Tibial artery (tissue), 4 donors: ENCODE data around the gene MAP1LC3B.
A peak's percentile ranks its signal among the peaks of the same experiment; 100 is the strongest.

Source experiments
- DNase-seq, 2 donors: peaks; one replicate each; pipeline ENCODE4 v3.0.0-alpha.2; 2019
- H3K27ac ChIP-seq, 2 donors: fragments of 200-600 bp; sonication (generic) in 1 of 2; 1 replicate in 1 of 2; 2 replicates in 1 of 2; pipeline ENCODE4 v1.5.1; 2018 to 2019; ENCODE audit warnings: mild to moderate bottlenecking in 1 of 2
- H3K27me3 ChIP-seq, 2 donors: fragments of 200-600 bp; sonication (generic) in 1 of 2; one replicate each; pipeline versions ENCODE4 v1.5.1 to v1.6.0; 2016 to 2019
- H3K36me3 ChIP-seq, 3 donors: fragments of 200-600 bp; sonication (generic) in 2 of 3; one replicate each; pipeline ENCODE4 v1.5.1; 2016 to 2019; ENCODE audit warnings: mild to moderate bottlenecking in 2 of 3
- H3K4me1 ChIP-seq, 4 donors: fragments of 200-600 bp; sonication (generic) in 2 of 4; 1 replicate in 3 of 4; 2 replicates in 1 of 4; pipeline ENCODE4 v1.5.1; 2016 to 2019
- H3K4me3 ChIP-seq, 2 donors: fragments of 200-600 bp; sonication (generic) in 1 of 2; 1 replicate in 1 of 2; 2 replicates in 1 of 2; pipeline ENCODE4 v1.5.1; 2018 to 2019; ENCODE audit warnings: mild to moderate bottlenecking in 2 of 2
- H3K9me3 ChIP-seq, 3 donors: fragments of 200-600 bp; sonication (generic) in 1 of 3; one replicate each; pipeline ENCODE4 v1.5.1; 2016 to 2019
- CTCF ChIP-seq, 2 experiments: fragments of 200-600 bp in 1 of 2; fragments of 450-650 bp in 1 of 2; IDR thresholded peaks; one replicate each; pipeline ENCODE4 v1.5.1; 2017 to 2019; ENCODE audit warnings: antibody characterized with exemption in 2 of 2, mild to moderate bottlenecking in 1 of 2, moderate library complexity in 1 of 2
- intact Hi-C: fragments of 100-400 bp; cut with DNase I; formaldehyde crosslinking; loops from one replicate; pipeline ENCODE4 v1.15.0; 2023; ENCODE audit warnings: low total_unique reads

Gene MAP1LC3B

GRCh38 chr16:87391324-87391949 is 699 bp upstream of the MAP1LC3B start:
- Histone ChIP-seq H3K27me3 (no peaks in the 10 kb centered on the region), H3K4me1 (peaks cover 0 to 55% (median 31%) of the 10 kb centered on the region in 4 donors)
- intact Hi-C loops = loop anchor here (10.0 kb wide), 1 partner anchor 163 kb away; no protein-coding TSS in a partner anchor

GRCh38 chr16:87392821-87393679 is 914 bp downstream of the MAP1LC3B start:
- peak; percentile 28 to 36 for TF ChIP-seq CTCF (IDR thresholded peaks at IDR 0.05)
- Histone ChIP-seq H3K27ac (peak overlapping the region; percentile 94 to 99), H3K4me3 (peak overlapping the region; percentile 68 to 84), H3K4me1 (peaks cover 0 to 55% (median 21%) of the 10 kb centered on the region in 4 donors), H3K27me3 (no peaks in the 10 kb centered on the region), H3K9me3 (no peaks in the 10 kb centered on the region), H3K36me3 (no peaks in the 10 kb centered on the region)
- DNase-seq = peak; percentile 51 to 81
- intact Hi-C loops = loop anchor here (2.0 to 10.0 kb wide), 2 partner anchors 100 to 162 kb away; partner anchors contain the start of gene ZCCHC14

More at GRCh38 chr16:87391324-87391949, 699 bp upstream of the MAP1LC3B start:
- no peak for TF ChIP-seq CTCF (IDR thresholded peaks at IDR 0.05)
- H3K9me3 ChIP-seq = no peaks in the 10 kb centered on the region
- no peaks in the 10 kb centered on the region for H3K36me3 ChIP-seq
- H3K27ac ChIP-seq = peak overlapping the region; percentile 94 to 99
- DNase-seq = peak; percentile 69 to 87
- H3K4me3 ChIP-seq = peak overlapping the region; percentile 68 to 84

DNA sequence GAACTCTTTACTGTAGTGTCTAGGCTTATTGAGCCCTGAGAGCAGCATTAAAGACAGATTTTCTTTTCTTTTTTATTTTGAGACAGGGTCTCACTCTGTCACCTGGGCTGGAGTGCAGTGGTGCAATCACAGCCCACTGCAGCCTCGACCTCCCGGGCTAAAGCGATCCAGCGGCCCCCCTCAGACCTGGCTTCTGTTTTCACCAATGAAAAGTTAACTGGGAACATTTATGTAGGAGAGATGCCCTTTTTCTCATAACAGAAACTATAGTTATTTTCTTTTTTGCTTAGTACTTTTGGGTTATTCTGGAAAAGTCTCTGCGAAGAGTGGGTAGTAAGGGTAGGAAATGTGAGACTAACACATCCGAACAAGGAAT is 1.5 kb downstream of the MAP1LC3B start:
- no peak for TF ChIP-seq CTCF (IDR thresholded peaks at IDR 0.05)
- intact Hi-C loops = loop anchor here (2.0 to 10.0 kb wide), 2 partner anchors 99 to 161 kb away; partner anchors contain the start of gene ZCCHC14
- H3K4me3 ChIP-seq = peak overlapping the region; percentile 68 to 84
- no peak for DNase-seq
- peak overlapping the region; percentile 94 to 99 for H3K27ac ChIP-seq
- H3K9me3 ChIP-seq = no peaks in the 10 kb centered on the region
- H3K4me1 ChIP-seq = peaks cover 0 to 54% (median 21%) of the 10 kb centered on the region in 4 donors
- no peaks in the 10 kb centered on the region for H3K27me3 ChIP-seq
- peaks cover 2 to 4% (median 3%) of the 10 kb centered on the region in 3 donors for H3K36me3 ChIP-seq

DNA sequence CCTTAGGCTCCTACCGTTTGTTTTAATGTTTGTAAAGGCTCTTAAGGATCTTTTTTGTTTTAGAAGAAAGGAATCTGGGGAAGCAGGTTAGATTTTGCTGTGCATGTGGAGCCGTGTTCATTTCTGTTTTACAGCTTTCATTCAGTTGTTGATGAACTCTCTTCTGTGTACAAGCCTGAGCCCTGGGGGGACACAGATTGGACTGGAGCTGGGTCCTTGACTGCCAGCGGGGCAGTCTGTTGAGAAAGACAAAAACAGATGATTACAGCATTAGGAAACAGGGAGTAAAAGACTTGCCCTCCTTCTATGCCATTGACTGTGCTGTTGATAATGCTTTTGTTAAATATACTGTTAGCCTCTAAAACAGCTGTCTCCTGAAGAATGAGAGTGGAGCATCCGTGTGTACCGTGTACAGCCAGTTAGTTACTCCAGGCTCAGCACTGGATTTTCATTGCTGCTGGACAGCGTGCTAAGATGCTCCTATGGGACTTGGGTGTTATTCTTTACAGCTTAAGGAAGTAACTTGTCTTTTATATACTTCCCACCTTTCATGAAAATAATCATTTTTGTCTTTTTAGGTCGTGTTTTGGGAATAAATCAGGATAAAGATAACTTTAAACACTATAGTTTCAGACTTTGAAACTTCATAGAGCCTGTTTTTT is 3.2 kb downstream of the MAP1LC3B start:
- Histone ChIP-seq H3K4me3 (no peak overlapping the region), H3K27ac (no peak overlapping the region), H3K4me1 (peaks cover 0 to 50% (median 21%) of the 10 kb centered on the region in 4 donors), H3K9me3 (no peaks in the 10 kb centered on the region), H3K27me3 (no peaks in the 10 kb centered on the region), H3K36me3 (peaks cover 16 to 19% (median 19%) of the 10 kb centered on the region in 3 donors)
- intact Hi-C loops = loop anchor here (10.0 kb wide), 1 partner anchor 159 kb away; no protein-coding TSS in a partner anchor
- no peak for DNase-seq
- no peak for TF ChIP-seq CTCF (IDR thresholded peaks at IDR 0.05)
